Loucy (cell line): Measurements from ENCODE around the gene GPR75.

Experiments
- H2AFZ ChIP-seq: fragments of 200-600 bp; sonication (generic); 2 replicates; pipeline ENCODE4 v1.6.0; 2016; ENCODE audit warnings: antibody characterized with exemption, mild to moderate bottlenecking, low read length, moderate library complexity
- H3F3A ChIP-seq: fragments of 200-600 bp; 2 replicates; pipeline ENCODE4 v1.6.0; 2016; ENCODE audit warnings: antibody characterized with exemption, low read depth, mild to moderate bottlenecking
- H3K27me3 ChIP-seq: fragments of 200-600 bp; sonication (generic); 2 replicates; pipeline ENCODE4 v1.6.1; 2014; ENCODE audit warnings: low read length, mild to moderate bottlenecking; ENCODE audit not compliant: insufficient read depth, poor library complexity, severe bottlenecking
- H3K36me3 ChIP-seq: fragments of 200-600 bp; sonication (generic); 2 replicates; pipeline ENCODE4 v1.6.1; 2016; ENCODE audit warnings: low read length; ENCODE audit not compliant: insufficient read depth
- H3K4me1 ChIP-seq: fragments of 200-600 bp; sonication (generic); 2 replicates; pipeline ENCODE4 v1.5.1; 2014; ENCODE audit warnings: low read length, mild to moderate bottlenecking; ENCODE audit not compliant: insufficient read depth, poor library complexity, severe bottlenecking
- H3K4me2 ChIP-seq: fragments of 200-600 bp; sonication (generic); 2 replicates; pipeline ENCODE4 v1.6.0; 2014; ENCODE audit warnings: antibody characterized with exemption, low read length, low read depth, mild to moderate bottlenecking; ENCODE audit not compliant: poor library complexity, severe bottlenecking
- H3K4me3 ChIP-seq: fragments of 200-600 bp; sonication (generic); 2 replicates; pipeline ENCODE4 v1.5.1; 2014; ENCODE audit warnings: low read length, mild to moderate bottlenecking, mixed read lengths; ENCODE audit not compliant: poor library complexity, severe bottlenecking
- H3K79me2 ChIP-seq: fragments of 200-600 bp; sonication (generic); 2 replicates; pipeline ENCODE4 v1.6.1; 2014; ENCODE audit warnings: low read length; ENCODE audit not compliant: insufficient read depth
- H3K9ac ChIP-seq: fragments of 200-600 bp; sonication (generic); 2 replicates; pipeline ENCODE4 v1.6.0; 2014; ENCODE audit warnings: mild to moderate bottlenecking, low read depth, low read length, moderate library complexity; ENCODE audit not compliant: poor library complexity, severe bottlenecking
- H3K9me2 ChIP-seq: fragments of 200-600 bp; sonication (generic); replicated peaks from 2 replicates; pipeline ENCODE4 v1.6.1; 2016; ENCODE audit warnings: low read depth, low read length, mixed read lengths
- H3K9me3 ChIP-seq: fragments of 200-600 bp; sonication (generic); 2 replicates; pipeline ENCODE4 v1.6.1; 2014; ENCODE audit warnings: mild to moderate bottlenecking, antibody characterized with exemption, low read length, low read depth; ENCODE audit not compliant: insufficient read depth
- H4K20me1 ChIP-seq: fragments of 200-600 bp; sonication (generic); 2 replicates; pipeline ENCODE4 v1.6.0; 2014; ENCODE audit warnings: antibody characterized with exemption, low read length, mild to moderate bottlenecking; ENCODE audit not compliant: insufficient read depth, poor library complexity, severe bottlenecking
- CTCF ChIP-seq: fragments of 200-600 bp; sonication (generic); conservative IDR thresholded peaks from 2 replicates; pipeline ENCODE4 v1.5.1; 2014; ENCODE audit warnings: mild to moderate bottlenecking, antibody characterized with exemption, low read length
- EZH2phosphoT487 ChIP-seq: fragments of 200-600 bp; IDR thresholded peaks from 2 replicates; pipeline ENCODE4 v1.6.1; 2018; ENCODE audit warnings: antibody characterized with exemption, mild to moderate bottlenecking, moderate library complexity, borderline replicate concordance

GPR75 gene

GRCh38 chr2:53863538-53864227, 3.9 kb upstream of the GPR75 start:
- no peak for TF ChIP-seq CTCF
- TF ChIP-seq EZH2phosphoT487: no peak
- Histone ChIP-seq H4K20me1 (no peaks in the 10 kb centered on the region), H3K4me3 (no peak overlapping the region), H3K9ac (no peak overlapping the region), H3F3A (no peaks in the 10 kb centered on the region), H3K79me2 (no peaks in the 10 kb centered on the region), H2AFZ (no peak overlapping the region), H3K9me3 (no peaks in the 10 kb centered on the region), H3K4me2 (no peak overlapping the region), H3K9me2 (no peaks in the 10 kb centered on the region), H3K4me1 (no peaks in the 10 kb centered on the region), H3K27me3 (no peaks in the 10 kb centered on the region), H3K36me3 (peaks cover 34% of the 10 kb centered on the region; the same call in 1 of the 2 replicates)

GRCh38 chr2:53861824-53862223, 2.1 kb upstream of the GPR75 start:
- peaks cover 20% of the 10 kb centered on the region; the same call in 1 of the 2 replicates for H3K36me3 ChIP-seq
- no peak overlapping the region for H2AFZ ChIP-seq
- no peaks in the 10 kb centered on the region for H3K9me2 ChIP-seq
- H3K9ac ChIP-seq: no peak overlapping the region
- H3K79me2 ChIP-seq: no peaks in the 10 kb centered on the region
- no peaks in the 10 kb centered on the region for H4K20me1 ChIP-seq
- TF ChIP-seq EZH2phosphoT487: no peak
- TF ChIP-seq CTCF: no peak
- no peaks in the 10 kb centered on the region for H3K27me3 ChIP-seq
- H3K4me2 ChIP-seq: no peak overlapping the region
- no peaks in the 10 kb centered on the region for H3F3A ChIP-seq
- no peaks in the 10 kb centered on the region for H3K9me3 ChIP-seq
- no peak overlapping the region for H3K4me3 ChIP-seq
- H3K4me1 ChIP-seq: no peaks in the 10 kb centered on the region

DNA sequence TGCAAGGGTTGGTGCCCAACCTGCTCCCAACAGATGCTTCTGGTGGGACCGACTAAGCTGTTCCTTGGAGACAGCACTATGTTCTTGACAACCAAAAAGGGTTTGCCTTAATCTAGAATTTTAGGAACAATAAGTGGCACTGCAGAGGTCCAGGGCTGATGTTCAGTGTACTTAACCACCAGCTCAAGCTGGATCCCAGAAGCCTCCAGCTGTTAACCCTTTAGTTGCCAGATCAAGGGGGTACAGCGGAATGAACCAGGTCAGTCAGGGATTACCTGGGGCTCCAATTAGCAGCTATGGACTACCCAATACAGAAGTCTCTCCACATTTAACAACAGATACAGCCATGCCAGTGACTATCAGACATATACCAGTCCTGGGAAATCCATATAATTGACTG, 3.5 kb downstream of the GPR75 start:
- H4K20me1 ChIP-seq: no peaks in the 10 kb centered on the region
- H3K9me2 ChIP-seq: no peaks in the 10 kb centered on the region
- no peak overlapping the region for H3K4me2 ChIP-seq
- no peaks in the 10 kb centered on the region for H3K79me2 ChIP-seq
- no peaks in the 10 kb centered on the region for H3K27me3 ChIP-seq
- no peak for TF ChIP-seq CTCF
- TF ChIP-seq EZH2phosphoT487: no peak
- no peak overlapping the region for H2AFZ ChIP-seq
- no peaks in the 10 kb centered on the region for H3K36me3 ChIP-seq
- no peak overlapping the region for H3K9ac ChIP-seq
- no peak overlapping the region for H3K4me3 ChIP-seq
- H3K9me3 ChIP-seq: no peaks in the 10 kb centered on the region
- H3K4me1 ChIP-seq: no peaks in the 10 kb centered on the region
- no peaks in the 10 kb centered on the region for H3F3A ChIP-seq
